DOHH2 (cell line): ENCODE data around the gene FGF11.
A peak's percentile ranks its signal among the peaks of the same experiment; 100 is the strongest.

Experiments
- H3F3A ChIP-seq: fragments of 200-600 bp; sonication (generic), shearing (Covaris generic); 2 replicates; pipeline ENCODE4 v1.6.0; 2016; ENCODE audit warnings: antibody characterized with exemption, mild to moderate bottlenecking; ENCODE audit not compliant: control insufficient read depth, insufficient read depth
- H3K27ac ChIP-seq: fragments of 200-600 bp; sonication (generic); 2 replicates; pipeline ENCODE4 v1.5.1; 2014; ENCODE audit warnings: low read depth, mild to moderate bottlenecking, low read length, moderate library complexity
- H3K27me3 ChIP-seq: fragments of 200-600 bp; sonication (generic); 2 replicates; pipeline ENCODE4 v1.6.1; 2014; ENCODE audit warnings: mild to moderate bottlenecking, low read length, mixed read lengths; ENCODE audit not compliant: control insufficient read depth
- H3K36me3 ChIP-seq: fragments of 200-600 bp; sonication (generic); 2 replicates; pipeline ENCODE4 v1.6.1; 2014; ENCODE audit warnings: mild to moderate bottlenecking, low read length, moderate library complexity, mixed read lengths; ENCODE audit not compliant: control insufficient read depth
- H3K4me1 ChIP-seq: fragments of 200-600 bp; sonication (generic); 2 replicates; pipeline ENCODE4 v1.6.1; 2014; ENCODE audit warnings: mild to moderate bottlenecking, low read length, mixed read lengths; ENCODE audit not compliant: control insufficient read depth
- H3K4me2 ChIP-seq: fragments of 200-600 bp; sonication (generic); 2 replicates; pipeline ENCODE4 v1.6.0; 2014; ENCODE audit warnings: mild to moderate bottlenecking, low read length, moderate library complexity
- H3K4me3 ChIP-seq: fragments of 200-600 bp; sonication (generic); 2 replicates; pipeline ENCODE4 v1.5.1; 2014; ENCODE audit warnings: mild to moderate bottlenecking, low read length, mixed read lengths
- H3K79me2 ChIP-seq: fragments of 200-600 bp; sonication (generic); 2 replicates; pipeline ENCODE4 v1.6.1; 2014; ENCODE audit warnings: mild to moderate bottlenecking, low read length, mixed read lengths; ENCODE audit not compliant: control insufficient read depth
- H3K9me2 ChIP-seq: fragments of 200-600 bp; sonication (generic); replicated peaks from 2 replicates; pipeline ENCODE4 v1.6.1; 2014; ENCODE audit warnings: mild to moderate bottlenecking, low read length, mixed read lengths; ENCODE audit not compliant: control insufficient read depth
- H3K9me3 ChIP-seq: fragments of 200-600 bp; sonication (generic); 2 replicates; pipeline ENCODE4 v1.6.1; 2014; ENCODE audit warnings: antibody characterized with exemption, low read length, mixed read lengths; ENCODE audit not compliant: control insufficient read depth, insufficient read depth
- H4K20me1 ChIP-seq: fragments of 200-600 bp; sonication (generic); 2 replicates; pipeline ENCODE4 v1.6.0; 2014; ENCODE audit warnings: low read depth, mild to moderate bottlenecking, antibody characterized with exemption, low read length, moderate library complexity; ENCODE audit not compliant: control insufficient read depth, insufficient read depth
- EZH2phosphoT487 ChIP-seq: fragments of 200-600 bp; sonication (generic); IDR thresholded peaks from 2 replicates; pipeline ENCODE4 v1.6.1; 2017; ENCODE audit warnings: borderline replicate concordance, mild to moderate bottlenecking, antibody characterized with exemption, low read length, moderate library complexity, mixed read lengths
- TF ChIP-seq, protein P1 (sequence below): fragments of 200-600 bp; sonication (generic); IDR thresholded peaks from one replicate; pipeline ENCODE4 v1.5.1; 2014; ENCODE audit warnings: antibody characterized with exemption, mild to moderate bottlenecking, low read depth, low read length; ENCODE audit not compliant: poor library complexity, severe bottlenecking

FGF11 gene

DNA sequence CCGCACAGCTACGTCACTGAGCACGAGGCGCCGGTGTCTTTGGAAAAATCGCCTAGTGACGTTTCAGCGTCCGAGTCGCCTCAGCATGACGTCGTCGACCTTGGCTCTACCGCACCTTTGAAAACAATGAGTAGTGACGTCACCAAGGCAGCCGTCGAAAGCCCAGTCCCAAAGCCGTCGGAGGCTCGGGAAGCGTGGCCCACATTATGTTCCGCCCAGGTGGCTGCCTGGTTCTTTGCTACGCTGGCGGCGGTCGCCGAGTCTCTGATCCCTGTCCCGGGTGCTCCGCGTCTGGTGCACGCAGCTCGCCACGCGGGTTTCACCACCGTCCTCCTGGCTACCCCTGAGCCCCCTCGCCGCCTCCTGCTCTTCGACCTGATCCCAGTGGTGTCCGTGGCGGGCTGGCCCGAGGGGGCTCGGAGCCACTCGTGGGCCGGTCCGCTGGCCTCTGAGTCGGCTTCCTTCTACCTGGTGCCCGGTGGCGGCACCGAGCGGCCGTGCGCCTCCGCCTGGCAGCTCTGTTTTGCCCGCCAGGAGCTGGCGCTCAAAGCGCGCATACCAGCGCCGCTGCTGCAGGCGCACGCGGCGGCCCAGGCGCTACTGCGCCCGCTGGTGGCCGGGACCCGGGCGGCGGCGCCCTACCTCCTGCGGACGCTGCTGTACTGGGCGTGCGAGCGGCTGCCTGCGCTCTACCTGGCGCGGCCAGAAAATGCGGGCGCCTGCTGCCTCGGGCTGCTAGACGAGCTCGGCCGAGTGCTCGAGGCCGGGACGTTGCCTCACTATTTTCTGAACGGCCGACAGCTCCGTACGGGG lies 2.5 kb upstream of the FGF11 start:
- 0 out of 2 replicates have a peak, but pooled peaks cover 5% of the 10 kb centered on the region for H4K20me1 ChIP-seq
- H3K36me3 ChIP-seq = no peaks in the 10 kb centered on the region
- H3K4me3 ChIP-seq = peak overlapping the region; percentile 80
- H3K4me2 ChIP-seq = peak overlapping the region; percentile 94
- no peaks in the 10 kb centered on the region for H3K9me2 ChIP-seq
- H3K27ac ChIP-seq = no peak overlapping the region
- TF ChIP-seq EZH2phosphoT487 = no peak
- TF ChIP-seq, protein P1, sequence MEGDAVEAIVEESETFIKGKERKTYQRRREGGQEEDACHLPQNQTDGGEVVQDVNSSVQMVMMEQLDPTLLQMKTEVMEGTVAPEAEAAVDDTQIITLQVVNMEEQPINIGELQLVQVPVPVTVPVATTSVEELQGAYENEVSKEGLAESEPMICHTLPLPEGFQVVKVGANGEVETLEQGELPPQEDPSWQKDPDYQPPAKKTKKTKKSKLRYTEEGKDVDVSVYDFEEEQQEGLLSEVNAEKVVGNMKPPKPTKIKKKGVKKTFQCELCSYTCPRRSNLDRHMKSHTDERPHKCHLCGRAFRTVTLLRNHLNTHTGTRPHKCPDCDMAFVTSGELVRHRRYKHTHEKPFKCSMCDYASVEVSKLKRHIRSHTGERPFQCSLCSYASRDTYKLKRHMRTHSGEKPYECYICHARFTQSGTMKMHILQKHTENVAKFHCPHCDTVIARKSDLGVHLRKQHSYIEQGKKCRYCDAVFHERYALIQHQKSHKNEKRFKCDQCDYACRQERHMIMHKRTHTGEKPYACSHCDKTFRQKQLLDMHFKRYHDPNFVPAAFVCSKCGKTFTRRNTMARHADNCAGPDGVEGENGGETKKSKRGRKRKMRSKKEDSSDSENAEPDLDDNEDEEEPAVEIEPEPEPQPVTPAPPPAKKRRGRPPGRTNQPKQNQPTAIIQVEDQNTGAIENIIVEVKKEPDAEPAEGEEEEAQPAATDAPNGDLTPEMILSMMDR = peak; percentile 75
- H3K79me2 ChIP-seq = peaks cover 10% of the 10 kb centered on the region
- peaks cover 35% of the 10 kb centered on the region for H3K27me3 ChIP-seq
- H3K4me1 ChIP-seq = peaks cover 51% of the 10 kb centered on the region
- no peaks in the 10 kb centered on the region for H3F3A ChIP-seq
- H3K9me3 ChIP-seq = no peaks in the 10 kb centered on the region

DNA sequence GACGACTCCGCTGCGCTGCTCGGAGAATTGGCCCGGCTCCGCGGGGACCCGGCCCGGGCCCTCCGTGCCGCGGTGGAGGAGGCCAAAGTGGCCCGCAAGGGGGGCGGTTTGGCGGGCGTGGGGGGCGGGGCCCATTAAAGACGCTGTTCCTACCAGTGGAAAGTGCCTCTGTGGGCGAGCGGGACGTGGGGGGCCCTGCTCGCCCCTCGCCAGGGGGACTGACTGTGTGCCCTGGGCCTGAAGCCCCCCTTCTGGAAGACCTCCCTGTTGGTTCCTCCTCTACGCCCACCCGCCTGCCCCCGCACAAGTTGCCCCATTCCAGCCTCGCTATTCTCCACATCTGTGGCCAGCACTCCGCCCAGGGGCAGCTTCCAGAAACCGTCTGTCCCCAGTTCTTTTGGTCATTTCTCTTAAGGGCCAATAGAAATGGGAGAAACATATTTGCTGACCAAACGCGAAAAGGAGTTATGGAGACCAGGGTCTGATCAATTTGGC lies 1.9 kb upstream of the FGF11 start:
- Histone ChIP-seq H3K4me3 (peak overlapping the region; percentile 23), H3K9me3 (no peaks in the 10 kb centered on the region), H3K9me2 (no peaks in the 10 kb centered on the region), H3K27me3 (peaks cover 35% of the 10 kb centered on the region), H4K20me1 (0 out of 2 replicates have a peak, but pooled peaks cover 5% of the 10 kb centered on the region), H3K79me2 (peaks cover 10% of the 10 kb centered on the region), H3F3A (no peaks in the 10 kb centered on the region), H3K4me2 (peak overlapping the region; percentile 94), H3K4me1 (peaks cover 51% of the 10 kb centered on the region), H3K27ac (no peak overlapping the region), H3K36me3 (no peaks in the 10 kb centered on the region)
- no peak for TF ChIP-seq EZH2phosphoT487
- TF ChIP-seq, protein P1 = no peak

DNA sequence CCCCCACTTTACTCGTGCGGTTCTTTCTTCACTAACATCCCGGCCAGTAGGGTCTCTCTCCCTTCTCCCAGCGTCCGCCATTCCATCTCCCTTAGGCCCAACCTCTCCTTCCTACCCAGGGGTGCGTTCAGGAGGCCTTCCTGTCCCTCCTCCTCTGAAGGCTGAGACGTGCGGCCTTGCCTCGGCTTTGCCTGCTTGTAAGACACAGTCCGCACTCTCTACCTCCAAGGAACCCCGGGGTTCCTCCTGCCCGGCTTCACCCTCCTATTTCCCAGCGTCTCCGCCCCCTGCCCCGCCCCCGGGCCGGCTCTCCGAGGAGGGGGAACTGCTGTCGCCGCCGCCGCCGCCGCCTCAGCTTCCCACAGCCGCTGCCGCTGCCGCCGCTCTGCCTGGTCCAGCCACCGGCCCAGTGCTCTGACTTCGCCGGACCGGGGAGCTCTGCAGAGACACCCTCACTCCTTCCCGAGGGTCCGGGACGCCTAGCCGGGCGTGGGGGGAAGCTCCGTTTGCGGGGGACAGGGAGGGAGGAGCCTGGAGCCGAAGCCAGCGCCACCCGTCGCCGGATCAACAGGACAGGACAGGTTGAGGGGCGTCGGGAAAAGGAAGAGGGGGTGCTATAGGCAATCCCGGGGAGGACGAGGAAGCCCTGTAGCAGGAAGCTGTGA lies 1.2 kb upstream of the FGF11 start:
- Histone ChIP-seq H3K4me2 (peak overlapping the region; percentile 94), H3F3A (no peaks in the 10 kb centered on the region), H3K27ac (no peak overlapping the region), H3K27me3 (peaks cover 36% of the 10 kb centered on the region), H3K79me2 (peaks cover 10% of the 10 kb centered on the region), H3K4me3 (peak overlapping the region; percentile 68), H3K9me3 (no peaks in the 10 kb centered on the region), H3K4me1 (peaks cover 51% of the 10 kb centered on the region), H3K9me2 (no peaks in the 10 kb centered on the region), H3K36me3 (no peaks in the 10 kb centered on the region), H4K20me1 (0 out of 2 replicates have a peak, but pooled peaks cover 5% of the 10 kb centered on the region)
- TF ChIP-seq, protein P1 = no peak
- TF ChIP-seq EZH2phosphoT487 = no peak
